GM21717 (cell line): ENCODE data around the gene RSBN1.
"Not testable (repeated sequence)": the region's sequence is repeated elsewhere in the genome, so short reads cannot be mapped to it uniquely, and the experiment has no call there.

Experiments used
- ATAC-seq: cut with Tn5 transposase; IDR thresholded peaks from one replicate; pipeline ENCODE4 v1.9.1; 2021; ENCODE audit warnings: mild to moderate bottlenecking, moderate library complexity; ENCODE audit not compliant: unreplicated experiment

Gene RSBN1

DNA sequence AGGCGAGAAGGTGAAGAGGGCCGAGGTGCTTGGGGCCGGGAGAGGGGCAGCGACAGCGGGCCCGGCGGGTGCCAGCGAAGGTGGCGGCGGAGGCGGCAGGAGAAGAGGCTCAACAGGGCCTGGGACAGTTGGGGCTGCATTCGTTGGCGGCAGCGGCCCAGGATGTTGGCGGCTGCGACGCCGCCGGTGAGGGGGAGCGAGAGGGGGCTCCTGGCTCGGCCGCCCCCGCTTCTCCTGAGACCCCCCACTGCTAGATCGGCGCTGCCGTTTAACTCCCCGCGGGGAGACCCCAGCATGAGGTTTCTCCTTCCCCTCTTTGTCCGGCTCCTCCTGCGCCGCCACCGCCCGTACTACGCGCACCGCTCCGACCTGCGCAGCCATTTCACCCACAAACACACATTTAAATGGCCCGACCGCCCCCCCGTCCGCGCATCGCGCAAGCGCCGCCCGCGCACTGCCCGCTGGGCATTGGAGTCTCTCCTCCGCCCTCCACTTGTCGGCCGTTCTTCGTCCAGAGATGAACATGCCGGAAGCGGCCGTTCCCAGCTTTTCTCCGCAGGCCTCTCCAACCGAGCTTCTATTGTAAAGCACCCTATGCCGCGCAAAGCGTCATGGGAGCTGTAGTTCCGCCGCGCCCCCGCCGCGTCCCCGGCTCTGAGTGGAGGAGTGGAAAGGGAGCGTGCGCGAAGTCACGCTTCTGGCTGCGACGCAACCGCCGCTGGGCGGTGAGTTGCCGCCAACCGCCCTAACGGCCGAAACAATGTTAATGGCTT lies at the start of gene RSBN1:
RSBN1 (minus strand) TSS at position 589 of the 773 bp plus-strand sequence; CDS start at position 525, 64 bp downstream.
- peak; percentile 89 for ATAC-seq

DNA sequence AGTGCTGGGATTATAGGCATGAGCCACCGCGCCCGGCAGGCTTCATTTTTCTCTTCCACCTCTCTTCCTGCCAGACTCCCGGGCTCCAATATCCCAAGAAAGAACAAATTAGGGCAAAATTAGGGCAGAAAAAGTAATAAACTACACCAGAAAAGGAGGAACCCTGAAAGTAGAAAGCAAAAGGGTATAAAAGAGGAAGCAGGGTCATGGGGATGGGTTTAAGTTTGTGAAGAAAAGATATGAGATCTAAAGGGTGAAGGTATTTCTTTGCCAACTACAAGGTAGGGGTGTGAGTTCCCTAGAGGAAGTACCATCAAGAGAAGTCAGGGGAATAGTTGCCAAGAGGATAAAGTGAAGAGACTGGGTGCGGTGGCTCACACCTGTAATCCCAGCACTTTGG lies 49.4 kb upstream of the RSBN1 start:
- no peak for ATAC-seq

DNA sequence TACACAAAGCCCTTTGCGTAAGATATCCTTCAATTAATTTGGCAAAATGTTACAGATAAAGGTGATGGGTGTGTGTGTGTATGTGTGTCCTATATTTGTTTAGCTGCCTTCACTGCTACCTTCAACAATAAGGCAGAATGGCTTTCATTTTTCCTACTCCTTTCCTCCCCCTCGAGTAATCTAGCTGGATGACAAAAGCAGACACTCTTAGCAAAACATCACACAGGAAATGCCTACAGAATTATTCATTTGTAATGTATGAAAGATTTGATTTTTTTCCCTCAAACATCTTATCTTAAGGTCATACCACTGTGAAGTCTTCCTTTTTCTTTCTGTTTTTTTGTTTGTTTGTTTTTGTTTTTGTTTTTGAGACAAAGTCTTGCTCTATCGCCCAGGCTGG lies 48.6 kb upstream of the RSBN1 start:
- ATAC-seq: no peak

DNA sequence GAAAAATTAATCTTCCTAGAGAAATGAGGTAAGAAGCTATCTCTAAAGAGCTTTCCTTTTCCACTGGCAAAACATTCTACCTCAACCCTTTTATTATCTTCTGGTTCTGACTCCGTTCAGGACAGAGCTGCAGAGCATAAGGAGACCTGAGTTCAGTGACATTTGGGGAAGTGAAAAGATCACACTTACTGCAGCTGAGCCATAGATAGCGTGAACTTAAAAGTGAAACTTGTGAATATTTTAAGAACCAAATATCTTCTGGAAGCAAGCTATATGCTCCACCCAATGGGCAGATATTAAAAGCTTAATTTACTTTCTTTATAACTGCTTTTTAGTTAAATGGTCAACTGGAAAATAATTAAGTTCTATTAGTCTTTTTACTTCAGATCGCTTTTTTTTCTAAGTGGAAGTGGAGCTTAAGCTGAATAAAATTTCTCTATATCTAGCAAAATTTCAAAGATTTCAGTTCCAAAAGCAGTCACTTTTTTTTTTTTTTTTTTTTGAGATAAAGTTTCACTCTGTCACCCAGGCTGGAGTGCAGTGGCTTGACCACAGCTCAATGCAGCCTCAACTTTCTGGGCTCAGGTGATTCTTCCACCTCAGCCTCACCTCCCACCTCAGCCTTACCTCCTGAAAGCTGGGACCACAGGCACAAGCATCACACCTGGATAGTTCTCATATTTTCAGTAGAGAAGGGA lies 47.4 kb upstream of the RSBN1 start:
- peak; percentile 71 for ATAC-seq

GRCh38 chr1:113858982-113859381 lies 46.7 kb upstream of the RSBN1 start:
- no peak for ATAC-seq

DNA sequence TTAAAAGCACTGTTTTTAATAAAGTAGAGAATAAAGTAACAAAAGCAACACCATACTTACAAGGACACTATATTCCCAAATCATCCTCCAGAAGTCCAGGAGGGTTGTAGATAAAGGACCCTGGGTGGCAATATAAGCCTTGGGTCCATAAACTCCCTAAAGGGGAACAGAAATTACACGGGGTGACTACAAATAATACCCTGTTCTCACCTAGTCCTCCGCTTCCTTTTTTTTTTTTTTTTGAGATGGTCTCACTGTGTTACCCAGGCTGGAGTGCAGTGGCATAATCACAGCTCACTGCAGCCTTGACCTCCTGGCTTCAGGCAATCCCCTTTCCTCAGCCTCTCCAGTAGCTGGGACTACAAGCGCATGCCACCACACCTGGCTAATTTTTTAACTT lies 46.1 kb upstream of the RSBN1 start:
- ATAC-seq: no peak

GRCh38 chr1:113857776-113858175 lies 45.5 kb upstream of the RSBN1 start:
- no peak for ATAC-seq

GRCh38 chr1:113856401-113856790 lies 44.1 kb upstream of the RSBN1 start:
- ATAC-seq: no peak

DNA sequence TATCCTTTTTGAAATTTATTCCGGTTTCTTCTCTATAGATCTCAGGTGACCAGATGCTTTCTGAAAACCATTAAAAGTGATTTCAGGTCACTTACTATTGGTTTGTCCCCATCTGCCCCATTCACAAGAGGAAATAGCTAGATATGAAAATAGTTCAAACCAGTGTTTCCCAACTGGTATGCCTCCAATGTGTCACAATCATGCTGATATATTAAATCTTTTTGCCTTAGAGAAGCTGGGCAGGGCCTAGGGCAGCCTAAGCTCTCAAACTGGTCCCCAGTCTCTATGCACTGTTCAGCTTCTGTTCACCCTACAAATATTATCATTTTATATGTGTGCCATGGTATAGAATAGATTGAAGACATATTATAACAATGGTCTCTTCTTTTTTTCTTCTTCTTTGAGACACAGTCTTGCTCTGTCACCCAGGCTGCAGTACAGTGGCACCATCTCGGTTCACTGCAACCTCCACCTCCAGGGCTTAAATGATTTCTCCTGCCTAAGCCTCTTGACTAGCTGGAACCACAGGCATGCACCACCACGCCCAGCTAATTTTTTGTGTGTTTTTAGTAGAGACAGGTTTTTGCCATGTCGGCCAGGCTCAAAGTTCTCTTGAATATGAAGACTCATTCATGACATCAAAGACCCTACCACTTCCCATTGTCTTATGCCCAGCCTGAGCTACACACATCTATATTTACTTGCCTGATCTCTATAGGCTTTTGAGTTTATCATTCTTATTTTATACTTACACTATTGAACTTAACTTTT lies 43.5 kb upstream of the RSBN1 start:
- no peak for ATAC-seq

- no peak for ATAC-seq
Observed at GRCh38 chr1:113854234-113854633, 42.0 kb upstream of the RSBN1 start.

DNA sequence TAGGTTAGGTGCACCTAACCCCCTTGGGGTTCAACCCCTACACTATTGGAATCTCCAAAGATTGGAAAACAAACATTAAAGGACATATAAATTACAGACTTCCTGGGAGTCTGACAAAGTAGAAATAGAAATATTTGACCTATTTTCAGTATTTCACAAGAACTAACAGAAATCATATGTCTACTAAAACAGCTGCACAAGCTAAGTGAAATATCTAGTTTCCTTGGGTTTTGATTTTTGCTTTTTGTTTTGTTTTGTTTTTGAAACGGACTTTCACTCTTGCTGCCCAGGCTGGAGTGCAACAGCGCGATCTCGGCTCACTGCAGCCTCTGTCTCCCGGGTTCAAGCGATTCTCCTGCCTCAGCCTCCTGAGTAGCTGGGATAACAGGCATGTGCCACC lies 40.4 kb upstream of the RSBN1 start:
- not testable (repeated sequence) for ATAC-seq

DNA sequence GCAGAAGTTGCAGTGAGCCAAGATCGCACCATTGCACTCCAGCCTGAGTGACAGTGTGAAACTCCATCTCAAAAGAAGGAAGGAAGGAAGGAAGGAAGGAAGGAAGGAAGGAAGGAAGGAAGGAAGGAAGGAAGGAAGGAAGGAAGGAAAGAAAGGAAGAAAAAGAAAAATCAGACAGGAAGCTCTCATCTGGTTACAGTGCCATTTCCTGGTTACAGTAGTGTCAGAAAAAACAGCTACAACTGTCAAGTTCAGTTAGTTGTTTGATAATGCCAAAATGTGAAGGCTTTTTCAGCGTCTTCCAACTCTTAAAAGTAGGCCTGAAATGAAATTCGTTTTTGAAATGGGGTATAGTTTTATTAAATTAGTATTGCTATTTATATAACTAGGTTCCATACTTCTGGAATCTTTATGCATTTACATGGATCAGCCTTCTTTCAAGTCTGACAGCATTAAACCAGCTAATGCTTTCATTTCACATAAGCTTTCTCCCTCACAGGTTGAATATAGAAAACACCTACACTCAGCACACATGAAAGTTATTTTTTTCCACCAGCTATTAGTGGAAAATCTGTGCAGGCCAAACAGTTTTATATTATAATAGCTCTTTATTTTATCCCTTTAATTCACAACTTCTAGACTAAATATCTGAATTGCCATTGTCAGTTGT lies 38.0 kb upstream of the RSBN1 start:
- no peak for ATAC-seq

DNA sequence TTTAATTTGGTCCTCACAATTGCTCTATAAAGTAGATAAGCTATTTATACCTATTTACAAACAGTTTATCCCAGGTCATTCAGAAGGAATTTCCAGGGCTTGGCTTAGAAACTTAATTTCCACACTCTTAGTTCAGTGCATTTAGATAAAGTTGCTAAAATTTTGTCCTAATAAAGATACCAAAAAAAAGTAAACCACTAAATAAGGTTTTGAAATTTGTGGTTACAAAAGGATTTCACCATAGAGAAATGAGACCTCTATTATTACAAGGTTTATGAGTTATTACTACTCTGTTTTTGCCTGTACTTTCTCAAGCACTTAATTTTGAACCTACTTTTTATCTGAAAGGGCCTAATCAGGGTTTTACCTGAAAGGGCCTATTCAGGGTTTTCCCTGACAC lies 36.8 kb upstream of the RSBN1 start:
- ATAC-seq: no peak

GRCh38 chr1:113846391-113847035 lies 34.2 kb upstream of the RSBN1 start:
- no peak for ATAC-seq

DNA sequence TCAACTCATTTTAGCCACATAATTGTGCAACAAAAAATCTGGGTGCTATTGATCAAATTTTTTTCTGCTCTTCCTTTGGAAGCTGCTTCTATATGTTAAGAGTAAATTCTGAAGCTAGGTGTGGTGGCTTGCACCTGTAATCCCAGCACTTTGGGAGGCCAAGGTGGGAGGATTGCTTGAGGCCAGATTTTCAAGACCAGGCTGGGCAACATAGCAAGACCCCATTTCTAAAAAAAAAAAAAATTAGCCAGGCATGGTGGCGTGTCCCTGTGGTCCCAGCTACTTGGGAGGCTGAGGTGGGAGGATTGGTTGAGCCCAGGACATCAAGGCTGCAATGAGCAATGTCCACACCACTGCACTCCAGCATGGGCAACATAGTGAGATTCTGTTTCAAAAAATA lies 24.3 kb upstream of the RSBN1 start:
- no peak for ATAC-seq

DNA sequence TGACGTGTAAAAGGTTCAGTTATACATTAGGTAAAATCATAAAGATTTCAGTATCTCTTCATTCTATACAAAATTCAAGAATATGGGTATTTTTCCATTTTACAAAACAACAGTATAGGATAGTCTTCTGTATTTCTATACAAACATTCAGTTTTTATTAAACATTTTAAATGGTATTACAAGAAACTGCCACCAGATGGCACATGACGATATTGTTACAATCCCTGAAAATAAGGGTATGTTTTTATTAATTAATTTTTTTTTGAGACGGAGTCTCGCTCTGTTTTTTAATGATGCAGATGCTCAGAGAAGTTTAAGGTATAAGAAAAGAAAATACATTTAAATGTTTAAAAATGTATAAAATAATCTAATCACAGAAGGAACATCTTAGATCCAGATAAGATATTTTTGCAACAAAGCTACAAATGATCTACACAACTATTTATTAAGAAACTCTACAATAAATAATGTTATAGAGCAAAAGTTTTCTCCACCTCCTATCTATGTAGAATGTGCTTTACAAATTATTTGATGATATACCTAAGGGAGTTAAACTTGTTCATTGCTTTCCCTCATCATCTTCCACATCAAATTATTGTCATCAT lies 23.5 kb upstream of the RSBN1 start:
- no peak for ATAC-seq

GRCh38 chr1:113834716-113835115 lies 22.4 kb upstream of the RSBN1 start:
- ATAC-seq: no peak

GRCh38 chr1:113830039-113830438 lies 17.8 kb upstream of the RSBN1 start:
- no peak for ATAC-seq

DNA sequence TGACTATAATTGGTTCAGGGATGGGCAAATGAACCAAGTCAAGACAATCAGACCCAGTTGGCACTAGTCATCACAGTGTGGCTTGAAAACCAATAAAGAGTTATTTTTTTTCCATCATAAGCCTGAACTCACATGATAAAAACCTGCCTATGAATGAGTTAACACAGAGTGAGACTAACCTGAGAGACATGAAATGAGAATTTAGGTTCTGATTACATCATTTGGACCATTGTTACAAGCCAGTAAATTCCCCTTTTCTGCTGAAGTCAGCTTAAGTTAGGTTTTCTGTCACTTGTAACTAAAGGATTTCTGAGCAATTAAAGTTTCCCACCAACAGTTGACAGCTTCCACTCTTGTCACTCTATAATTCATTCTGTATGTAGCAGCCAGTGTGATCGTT lies 9.6 kb upstream of the RSBN1 start:
- ATAC-seq: no peak

DNA sequence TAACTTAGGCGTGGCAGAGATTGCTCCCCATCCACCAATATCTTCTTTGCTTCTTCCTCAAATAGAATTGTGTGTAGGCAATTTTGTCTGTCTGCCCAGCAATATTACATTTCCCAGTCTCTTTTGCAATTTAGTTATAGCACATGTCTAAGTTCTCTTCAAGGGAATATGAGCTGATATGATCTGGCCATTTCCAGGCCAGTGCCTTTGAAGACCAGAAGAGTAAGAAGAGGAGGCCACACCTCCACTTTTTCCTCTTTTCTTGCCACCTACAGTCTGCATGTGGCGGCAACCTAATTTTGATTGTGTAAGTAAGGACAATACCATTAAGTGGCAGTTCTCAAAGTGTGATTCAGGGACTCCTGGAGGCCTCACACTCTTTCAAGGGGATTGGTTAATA lies 6.3 kb upstream of the RSBN1 start:
- ATAC-seq: no peak
